VCaP (cell line): ENCODE results near the gene LRRC8A.

Experiments used
- H3K27ac ChIP-seq: fragments of 450-650 bp; 2 replicates; pipeline ENCODE4 v1.5.1; 2017
- TF ChIP-seq, protein P1 (sequence below): fragments of 450-650 bp; conservative IDR thresholded peaks from 2 replicates; pipeline ENCODE4 v1.5.1; 2017; ENCODE audit warnings: mild to moderate bottlenecking, moderate library complexity

The LRRC8A gene

DNA sequence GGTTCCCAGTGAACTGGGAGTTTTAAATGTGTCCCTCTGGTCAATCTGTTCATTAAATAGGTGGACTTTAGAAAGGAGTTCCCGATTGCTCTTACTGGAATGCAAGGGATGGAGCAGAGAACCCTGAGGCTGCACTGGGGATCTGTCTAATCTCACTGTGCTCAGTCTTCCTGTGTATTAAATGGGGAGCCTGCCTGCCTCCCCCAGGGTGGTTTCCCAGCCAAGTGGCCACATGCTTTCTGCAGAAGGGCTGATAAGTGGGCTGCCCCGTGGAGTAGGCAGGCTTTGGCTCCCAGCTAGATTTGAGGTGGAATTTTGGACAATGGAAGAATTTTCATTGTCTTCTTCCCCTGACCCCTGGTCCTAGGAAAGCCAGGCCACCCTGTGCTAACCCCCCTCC lies 24.8 kb downstream of the LRRC8A start:
- TF ChIP-seq, protein P1, sequence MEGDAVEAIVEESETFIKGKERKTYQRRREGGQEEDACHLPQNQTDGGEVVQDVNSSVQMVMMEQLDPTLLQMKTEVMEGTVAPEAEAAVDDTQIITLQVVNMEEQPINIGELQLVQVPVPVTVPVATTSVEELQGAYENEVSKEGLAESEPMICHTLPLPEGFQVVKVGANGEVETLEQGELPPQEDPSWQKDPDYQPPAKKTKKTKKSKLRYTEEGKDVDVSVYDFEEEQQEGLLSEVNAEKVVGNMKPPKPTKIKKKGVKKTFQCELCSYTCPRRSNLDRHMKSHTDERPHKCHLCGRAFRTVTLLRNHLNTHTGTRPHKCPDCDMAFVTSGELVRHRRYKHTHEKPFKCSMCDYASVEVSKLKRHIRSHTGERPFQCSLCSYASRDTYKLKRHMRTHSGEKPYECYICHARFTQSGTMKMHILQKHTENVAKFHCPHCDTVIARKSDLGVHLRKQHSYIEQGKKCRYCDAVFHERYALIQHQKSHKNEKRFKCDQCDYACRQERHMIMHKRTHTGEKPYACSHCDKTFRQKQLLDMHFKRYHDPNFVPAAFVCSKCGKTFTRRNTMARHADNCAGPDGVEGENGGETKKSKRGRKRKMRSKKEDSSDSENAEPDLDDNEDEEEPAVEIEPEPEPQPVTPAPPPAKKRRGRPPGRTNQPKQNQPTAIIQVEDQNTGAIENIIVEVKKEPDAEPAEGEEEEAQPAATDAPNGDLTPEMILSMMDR, result no peak
- H3K27ac ChIP-seq, result no peak overlapping the region

DNA sequence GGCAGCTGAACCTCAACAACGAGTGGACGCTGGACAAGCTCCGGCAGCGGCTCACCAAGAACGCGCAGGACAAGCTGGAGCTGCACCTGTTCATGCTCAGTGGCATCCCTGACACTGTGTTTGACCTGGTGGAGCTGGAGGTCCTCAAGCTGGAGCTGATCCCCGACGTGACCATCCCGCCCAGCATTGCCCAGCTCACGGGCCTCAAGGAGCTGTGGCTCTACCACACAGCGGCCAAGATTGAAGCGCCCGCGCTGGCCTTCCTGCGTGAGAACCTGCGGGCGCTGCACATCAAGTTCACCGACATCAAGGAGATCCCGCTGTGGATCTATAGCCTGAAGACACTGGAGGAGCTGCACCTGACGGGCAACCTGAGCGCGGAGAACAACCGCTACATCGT lies 26.4 kb downstream of the LRRC8A start:
- no peak overlapping the region for H3K27ac ChIP-seq
- TF ChIP-seq, protein P1, result no peak

DNA sequence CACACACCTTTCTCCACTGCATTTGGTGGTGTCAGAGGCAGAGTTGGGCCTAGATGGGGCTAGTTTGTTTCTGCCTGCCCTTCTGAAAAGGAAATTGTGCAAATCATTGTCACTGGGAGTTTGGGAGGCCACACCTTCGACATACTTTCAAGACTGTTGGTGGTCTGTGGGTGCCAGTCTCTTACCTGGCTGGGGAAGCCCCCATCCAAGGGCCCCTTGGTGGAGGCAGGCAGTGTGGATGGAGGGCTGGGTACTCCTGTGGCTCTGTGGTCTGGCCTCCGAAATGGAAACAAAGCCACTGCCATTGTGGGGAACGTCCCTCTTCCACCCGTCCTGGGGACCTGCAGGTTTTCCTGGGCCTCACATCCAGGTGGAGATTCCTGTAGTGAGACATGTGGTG lies 27.9 kb downstream of the LRRC8A start:
- TF ChIP-seq, protein P1, result no peak
- H3K27ac ChIP-seq, result no peak overlapping the region; the same call in 1 of the 2 replicates

DNA sequence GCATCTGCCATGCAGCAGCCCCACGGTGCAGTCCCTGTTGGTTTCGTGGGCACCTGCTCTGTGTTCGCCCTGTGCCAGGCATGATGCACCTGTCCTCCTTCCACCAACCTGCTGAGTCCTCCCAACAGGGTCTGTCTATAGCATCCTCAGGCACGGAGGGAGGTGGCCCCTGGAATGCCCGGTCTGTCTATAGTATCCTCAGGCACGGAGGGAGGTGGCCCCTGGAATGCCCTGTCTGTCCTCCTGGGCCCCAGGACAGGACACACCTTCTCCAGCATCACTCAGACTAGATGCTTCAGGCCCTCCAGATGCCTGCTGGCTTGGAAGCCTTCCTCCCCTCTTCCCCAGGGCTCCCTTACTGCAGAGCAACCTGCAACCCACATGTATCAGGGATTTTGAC lies 29.0 kb downstream of the LRRC8A start:
- H3K27ac ChIP-seq, result no peak overlapping the region; the same call in 1 of the 2 replicates
- TF ChIP-seq, protein P1, result no peak

DNA sequence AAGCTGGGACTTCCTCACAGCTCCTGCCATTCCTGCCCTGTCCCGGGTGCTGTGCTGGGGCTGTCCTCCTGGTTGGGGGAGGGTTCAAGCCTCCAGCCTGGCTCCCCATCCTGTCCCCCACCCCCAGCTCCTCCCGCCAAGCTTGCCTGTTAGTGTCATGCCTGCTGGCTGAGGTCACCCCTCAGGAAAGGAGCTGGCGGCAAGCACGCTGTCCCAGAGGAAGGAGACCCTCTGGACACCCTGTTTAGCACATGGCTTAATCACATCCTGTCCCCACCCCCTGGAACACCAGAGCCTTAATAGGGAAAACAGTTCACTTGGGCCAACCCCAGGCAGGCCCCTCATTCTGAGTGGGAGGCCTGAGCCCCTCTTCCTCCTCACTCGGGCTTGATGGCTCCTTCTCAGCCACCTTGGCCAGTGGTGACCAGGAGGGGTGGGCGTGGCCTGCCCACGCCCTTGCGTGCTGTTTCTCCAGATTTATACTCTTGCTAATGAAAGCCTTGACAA lies 29.6 kb downstream of the LRRC8A start:
- TF ChIP-seq, protein P1, result no peak
- no peak overlapping the region for H3K27ac ChIP-seq

DNA sequence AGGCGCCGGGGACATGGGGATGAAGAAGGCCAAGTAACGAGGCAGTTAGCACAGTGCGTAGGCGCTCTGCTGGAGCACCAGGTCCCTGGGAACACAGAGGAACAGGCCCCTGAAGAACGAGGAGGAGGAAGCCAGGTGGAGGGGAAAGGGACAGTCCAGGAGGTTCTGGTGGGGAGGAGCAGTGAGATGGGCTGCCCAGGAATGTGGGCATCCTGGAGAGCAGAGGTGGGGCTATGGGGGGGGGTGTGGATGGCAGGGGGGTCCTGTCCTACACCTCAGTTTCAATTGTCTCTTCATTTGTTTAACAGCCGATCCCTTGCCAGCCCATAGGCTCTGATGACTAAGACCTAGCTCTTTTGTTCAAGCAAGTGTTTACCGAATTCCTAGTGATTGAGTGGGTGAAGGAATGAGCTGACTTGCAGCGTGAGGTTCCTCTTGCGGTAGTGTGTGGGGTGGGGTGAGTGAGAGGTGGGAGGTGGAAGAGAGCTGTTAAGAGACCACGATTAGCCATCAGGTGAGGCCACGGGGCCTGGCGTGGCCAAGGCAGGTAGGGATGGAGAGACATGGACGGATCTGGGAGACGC lies 30.4 kb downstream of the LRRC8A start:
- TF ChIP-seq, protein P1, result no peak
- H3K27ac ChIP-seq, result peak overlapping the region; percentile 96; the same call in 1 of the 2 replicates

DNA sequence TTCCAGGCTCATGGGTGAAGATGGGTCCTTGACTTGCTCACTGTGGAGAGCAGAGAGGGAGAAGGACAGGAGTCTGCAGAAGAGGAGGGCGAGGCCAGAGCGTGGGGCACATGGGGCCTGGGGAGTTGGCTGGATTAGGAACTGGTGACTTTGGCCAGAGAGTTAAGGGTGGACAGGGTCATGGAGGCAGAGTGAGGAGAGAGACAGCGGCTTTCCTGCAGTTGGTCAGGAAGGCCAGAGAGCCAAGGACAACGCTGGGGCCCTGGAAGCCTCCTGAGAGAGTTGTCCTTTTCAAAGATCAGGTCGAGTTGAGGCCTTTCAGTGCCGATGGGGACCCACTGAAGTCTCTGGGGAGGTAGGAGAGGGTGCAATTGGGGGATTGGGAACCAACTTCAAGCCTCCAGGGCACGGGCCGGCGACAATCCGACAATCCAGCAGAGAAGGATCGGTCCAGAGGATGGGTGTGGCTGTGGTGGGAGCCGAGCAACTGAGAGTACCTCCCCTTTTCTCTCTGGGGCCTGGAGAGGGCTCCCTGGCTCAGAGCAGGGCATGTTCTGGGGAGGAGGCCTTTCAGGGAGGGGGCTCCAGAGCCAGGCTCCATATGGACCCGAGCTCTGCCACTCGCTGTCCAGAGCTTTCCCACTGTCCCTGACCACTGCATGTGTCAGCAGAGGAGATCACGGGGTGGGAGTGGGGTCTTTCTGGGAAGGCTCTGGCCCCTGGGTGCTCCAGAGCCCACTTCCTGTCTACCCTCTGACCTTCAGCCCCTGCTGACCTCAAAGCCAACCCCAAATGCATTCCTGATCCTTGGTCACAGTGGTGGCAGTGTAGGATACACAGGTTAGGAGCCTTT lies 31.3 kb downstream of the LRRC8A start:
- TF ChIP-seq, protein P1, result no peak
- peak overlapping the region; percentile 96; the same call in 1 of the 2 replicates for H3K27ac ChIP-seq
